Vagina (tissue), 2 donors: ENCODE data around the gene GRM7. TPM values are rescaled to one million over a fixed set of nuclear protein-coding genes. Genes with fewer than 3 reads are reported as not detected.

ENCODE experiments used
- DNase-seq, 2 donors: peaks; one replicate each; pipeline ENCODE4 v3.0.0-alpha.2; 2017; ENCODE audit errors: extremely low spot score in 2 of 2
- H3K27ac ChIP-seq: fragments of 200-600 bp; sonication (generic); one replicate; pipeline ENCODE4 v1.5.1; 2019
- H3K27me3 ChIP-seq: fragments of 200-600 bp; sonication (generic); one replicate; pipeline ENCODE4 v1.5.1; 2019
- H3K36me3 ChIP-seq, 2 donors: fragments of 200-600 bp; sonication (generic); one replicate each; pipeline ENCODE4 v1.5.1; 2017 to 2019
- H3K4me1 ChIP-seq: fragments of 200-600 bp; sonication (generic); one replicate; pipeline ENCODE4 v1.5.1; 2019
- H3K4me3 ChIP-seq, 2 donors: fragments of 200-600 bp; sonication (generic); 1 replicate in 1 of 2; 2 replicates in 1 of 2; pipeline ENCODE4 v1.5.1; 2016 to 2019
- H3K9me3 ChIP-seq: fragments of 200-600 bp; sonication (generic); one replicate; pipeline ENCODE4 v1.5.1; 2019
- POLR2A ChIP-seq, 2 donors: fragments of 450-650 bp; IDR thresholded peaks; one replicate each; pipeline ENCODE4 v1.6.1; 2017; ENCODE audit warnings: antibody characterized with exemption in 2 of 2, mild to moderate bottlenecking in 2 of 2, moderate library complexity in 2 of 2
- POLR2AphosphoS5 ChIP-seq, 2 donors: sonication (generic); formaldehyde crosslinking; IDR thresholded peaks; one replicate each; pipeline ENCODE4 v1.9.0; 2017; ENCODE audit warnings: antibody characterized with exemption in 2 of 2, mild to moderate bottlenecking in 2 of 2, low read depth in 1 of 2; ENCODE audit not compliant: insufficient read depth in 1 of 2
- intact Hi-C: fragments of 100-400 bp; cut with DNase I; formaldehyde crosslinking; loops from one replicate; pipeline ENCODE4 v1.15.1; 2023
- total RNA-seq: library from RNA; depleted of rRNA; stranded (reverse); fragments of >200 nt; gene quantifications from one replicate; pipeline ENCODE4 v1.2.3, GENCODE V29; 2016
- TF ChIP-seq, protein P1 (sequence below), 3 experiments: fragments of 450-650 bp in 2 of 3; fragments of 200-600 bp in 1 of 3; sonication (generic) in 1 of 3; IDR thresholded peaks; one replicate each; pipeline ENCODE4 v1.5.1; 2017 to 2019; ENCODE audit warnings: antibody characterized with exemption in 3 of 3, mild to moderate bottlenecking in 2 of 3, moderate library complexity in 2 of 3

GRM7 gene
- total RNA-seq, 1 donor from 2014 or later = 2.0 TPM

DNA sequence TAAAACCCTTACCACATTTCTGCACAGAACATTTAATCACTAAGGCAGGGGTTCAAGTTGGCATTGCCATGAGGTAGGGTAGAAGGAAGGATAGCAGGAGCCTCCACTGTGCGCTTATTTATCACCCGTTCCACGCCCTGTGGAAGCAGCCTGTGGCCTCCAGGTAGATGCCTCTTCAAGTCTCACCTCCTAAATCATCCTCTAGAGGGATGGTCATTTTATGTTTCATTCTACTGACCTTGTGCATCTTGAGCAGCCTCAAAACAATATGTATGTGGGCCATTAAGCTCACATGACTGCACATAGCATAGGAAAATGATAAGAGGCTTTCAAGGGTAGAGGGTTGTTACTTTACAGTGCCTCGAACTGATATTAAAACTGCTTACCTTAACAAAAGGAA, 546.2 kb downstream of the GRM7 start:
- Histone ChIP-seq H3K36me3 (no peaks in the 10 kb centered on the region), H3K27me3 (no peaks in the 10 kb centered on the region), H3K4me3 (no peak overlapping the region), H3K9me3 (no peaks in the 10 kb centered on the region), H3K4me1 (no peaks in the 10 kb centered on the region), H3K27ac (no peak overlapping the region)
- no peak for DNase-seq
- TF ChIP-seq, protein P1, sequence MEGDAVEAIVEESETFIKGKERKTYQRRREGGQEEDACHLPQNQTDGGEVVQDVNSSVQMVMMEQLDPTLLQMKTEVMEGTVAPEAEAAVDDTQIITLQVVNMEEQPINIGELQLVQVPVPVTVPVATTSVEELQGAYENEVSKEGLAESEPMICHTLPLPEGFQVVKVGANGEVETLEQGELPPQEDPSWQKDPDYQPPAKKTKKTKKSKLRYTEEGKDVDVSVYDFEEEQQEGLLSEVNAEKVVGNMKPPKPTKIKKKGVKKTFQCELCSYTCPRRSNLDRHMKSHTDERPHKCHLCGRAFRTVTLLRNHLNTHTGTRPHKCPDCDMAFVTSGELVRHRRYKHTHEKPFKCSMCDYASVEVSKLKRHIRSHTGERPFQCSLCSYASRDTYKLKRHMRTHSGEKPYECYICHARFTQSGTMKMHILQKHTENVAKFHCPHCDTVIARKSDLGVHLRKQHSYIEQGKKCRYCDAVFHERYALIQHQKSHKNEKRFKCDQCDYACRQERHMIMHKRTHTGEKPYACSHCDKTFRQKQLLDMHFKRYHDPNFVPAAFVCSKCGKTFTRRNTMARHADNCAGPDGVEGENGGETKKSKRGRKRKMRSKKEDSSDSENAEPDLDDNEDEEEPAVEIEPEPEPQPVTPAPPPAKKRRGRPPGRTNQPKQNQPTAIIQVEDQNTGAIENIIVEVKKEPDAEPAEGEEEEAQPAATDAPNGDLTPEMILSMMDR (IDR thresholded peaks at IDR 0.05) = no peak
- no peak for TF ChIP-seq POLR2AphosphoS5 (IDR thresholded peaks at IDR 0.05; ENCODE audit: insufficient read depth in 1 of 2, low read depth in 1 of 2)
- TF ChIP-seq POLR2A (IDR thresholded peaks at IDR 0.05) = no peak
- intact Hi-C loops = no loop called here

DNA sequence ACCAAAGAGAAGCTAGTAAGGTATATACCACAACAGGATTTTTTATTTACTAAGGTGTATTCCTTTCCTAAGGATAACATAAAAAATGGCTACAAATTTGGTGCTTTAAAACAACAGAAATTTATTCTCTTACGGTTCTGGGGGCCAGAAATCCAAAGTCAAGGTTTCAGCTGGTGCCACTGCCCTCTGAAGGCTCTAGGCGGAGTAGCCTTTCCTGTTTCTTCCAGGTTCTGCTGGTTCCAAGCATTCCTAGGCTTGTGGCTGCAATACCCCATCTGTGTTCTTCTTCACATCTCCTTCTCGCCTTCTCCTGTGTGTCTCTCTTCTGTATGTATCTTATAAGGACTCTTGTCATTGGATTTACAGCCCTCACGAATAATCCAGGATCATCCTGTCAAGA, 549.9 kb downstream of the GRM7 start:
- no peak for DNase-seq
- Histone ChIP-seq H3K36me3 (no peaks in the 10 kb centered on the region), H3K27ac (no peak overlapping the region), H3K4me1 (no peaks in the 10 kb centered on the region), H3K9me3 (no peaks in the 10 kb centered on the region), H3K27me3 (no peaks in the 10 kb centered on the region), H3K4me3 (no peak overlapping the region)
- TF ChIP-seq, protein P1 (IDR thresholded peaks at IDR 0.05) = no peak
- TF ChIP-seq POLR2A (IDR thresholded peaks at IDR 0.05) (no peak), POLR2AphosphoS5 (IDR thresholded peaks at IDR 0.05; ENCODE audit: insufficient read depth in 1 of 2, low read depth in 1 of 2) (no peak)
- intact Hi-C loops = no loop called here

DNA sequence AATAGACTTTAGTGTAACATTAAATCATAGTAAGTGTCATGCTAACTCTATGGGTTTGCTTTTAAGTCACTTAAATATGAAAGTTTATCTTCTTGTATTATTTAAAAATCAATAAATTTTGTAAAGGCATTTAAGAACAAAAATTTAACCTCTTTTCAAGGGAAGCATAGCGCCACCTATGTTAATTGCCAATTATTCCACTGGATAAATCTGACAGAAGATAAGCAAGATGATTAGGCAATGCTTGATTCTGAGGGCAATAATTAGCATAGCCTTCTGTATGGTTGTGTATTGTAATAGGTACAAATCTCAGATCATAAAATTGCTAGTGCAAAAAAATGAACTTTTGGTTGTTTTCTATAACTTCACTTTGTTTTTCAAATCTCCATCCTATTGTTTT, 560.1 kb downstream of the GRM7 start:
- no peak for DNase-seq
- intact Hi-C loops = no loop called here

DNA sequence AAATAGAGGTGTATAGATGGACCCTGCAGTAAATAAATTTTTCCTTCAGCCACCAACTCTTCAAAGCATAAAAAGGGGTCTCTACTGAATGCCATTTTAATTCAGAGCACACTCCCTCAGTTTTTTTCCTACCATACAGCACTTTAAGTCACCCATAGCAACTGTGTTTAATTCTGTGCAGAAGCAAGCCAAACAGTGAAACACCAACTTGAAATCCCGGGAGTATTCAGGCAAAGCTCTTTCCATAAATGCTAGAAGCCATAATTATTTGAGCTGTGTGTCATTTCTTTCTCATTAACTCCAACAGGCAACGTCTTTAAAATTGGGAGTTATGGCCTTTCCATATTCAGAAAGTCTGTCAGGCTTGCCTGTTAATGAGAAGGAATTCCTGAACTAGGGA, 562.1 kb downstream of the GRM7 start:
- intact Hi-C loops = no loop called here
- Histone ChIP-seq H3K9me3 (no peaks in the 10 kb centered on the region), H3K4me1 (no peaks in the 10 kb centered on the region), H3K36me3 (no peaks in the 10 kb centered on the region), H3K27ac (no peak overlapping the region), H3K4me3 (no peak overlapping the region), H3K27me3 (no peaks in the 10 kb centered on the region)
- no peak for TF ChIP-seq POLR2A (IDR thresholded peaks at IDR 0.05)
- no peak for TF ChIP-seq POLR2AphosphoS5 (IDR thresholded peaks at IDR 0.05; ENCODE audit: insufficient read depth in 1 of 2, low read depth in 1 of 2)
- TF ChIP-seq, protein P1 (IDR thresholded peaks at IDR 0.05) = no peak
- DNase-seq = no peak

More for the DNA sequence above, 560.1 kb downstream of the GRM7 start:
- TF ChIP-seq, protein P1 (IDR thresholded peaks at IDR 0.05) = no peak
- TF ChIP-seq POLR2A (IDR thresholded peaks at IDR 0.05) (no peak), POLR2AphosphoS5 (IDR thresholded peaks at IDR 0.05; ENCODE audit: insufficient read depth in 1 of 2, low read depth in 1 of 2) (no peak)
- no peaks in the 10 kb centered on the region for H3K27me3 ChIP-seq
- H3K4me3 ChIP-seq = no peak overlapping the region
- H3K36me3 ChIP-seq = no peaks in the 10 kb centered on the region
- H3K9me3 ChIP-seq = no peaks in the 10 kb centered on the region
- H3K27ac ChIP-seq = no peak overlapping the region
- no peaks in the 10 kb centered on the region for H3K4me1 ChIP-seq

DNA sequence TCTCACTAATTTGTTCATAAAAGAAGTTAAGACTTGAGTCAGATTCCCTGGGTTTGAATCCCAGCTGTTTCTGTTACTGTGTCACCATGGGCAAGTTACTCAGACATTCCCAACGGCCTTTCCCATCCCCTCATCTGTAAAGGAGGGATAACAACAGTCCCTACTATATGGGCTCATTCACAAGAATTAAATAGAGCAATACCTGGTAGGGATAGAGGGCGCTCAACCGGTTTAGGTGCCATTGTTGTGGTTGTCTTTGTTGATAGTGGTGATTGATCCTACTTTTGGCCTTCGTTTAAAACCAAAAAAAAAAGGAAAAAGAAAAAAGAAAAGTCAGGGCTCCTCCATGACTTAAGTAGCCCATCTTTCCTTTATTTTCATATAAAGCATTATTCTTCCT, 563.1 kb downstream of the GRM7 start:
- Histone ChIP-seq H3K4me1 (no peaks in the 10 kb centered on the region), H3K36me3 (no peaks in the 10 kb centered on the region), H3K27me3 (no peaks in the 10 kb centered on the region), H3K27ac (no peak overlapping the region), H3K4me3 (no peak overlapping the region), H3K9me3 (no peaks in the 10 kb centered on the region)
- TF ChIP-seq, protein P1 (IDR thresholded peaks at IDR 0.05) = no peak
- TF ChIP-seq POLR2A (IDR thresholded peaks at IDR 0.05) = no peak
- TF ChIP-seq POLR2AphosphoS5 (IDR thresholded peaks at IDR 0.05; ENCODE audit: insufficient read depth in 1 of 2, low read depth in 1 of 2) = no peak
- intact Hi-C loops = no loop called here
- DNase-seq = no peak
